MCF 10A (cell line): ENCODE measurements around the gene ARHGAP31. TPM values are rescaled to one million over a fixed set of nuclear protein-coding genes. Genes with fewer than 3 reads are reported as not detected.

Experiments used
- BruUV-seq: library from RNA; stranded (reverse); fragments of 400-500 nt; replicated peaks from 2 replicates; lab custom pipeline; 2021; lab: Mats Ljungman, UMichigan
- CTCF ChIA-PET: fragments of 300-600 bp; sonication (Branson Sonifier 250); formaldehyde crosslinking; extraction: SDS; loops from one replicate; lab custom pipeline; 2021; ENCODE audit warnings: antibody characterized with exemption, inconsistent platforms; lab: Yijun Ruan, JAX
- POLR2A ChIA-PET: fragments of 300-600, 350-650 bp; sonication (Branson Sonifier 250); formaldehyde crosslinking; extraction: SDS; loops from one replicate; lab custom pipeline; 2020; ENCODE audit warnings: antibody characterized with exemption, inconsistent platforms; lab: Yijun Ruan, JAX
- DNase-seq: peaks from one replicate; pipeline ENCODE4 v3.0.0-alpha.2; 2018; ENCODE audit not compliant: unreplicated experiment
- H3K27ac Mint-ChIP-seq: one replicate; pipeline ENCODE4 v1.8.0; 2022; ENCODE audit warnings: mild to moderate bottlenecking, low read depth, mixed read lengths; ENCODE audit not compliant: unreplicated experiment
- H3K27me3 Mint-ChIP-seq: one replicate; pipeline ENCODE4 v1.8.0; 2022; ENCODE audit warnings: mixed read lengths; ENCODE audit not compliant: insufficient read depth, unreplicated experiment
- H3K36me3 Mint-ChIP-seq: one replicate; pipeline ENCODE4 v1.8.0; 2022; ENCODE audit warnings: mild to moderate bottlenecking, moderate library complexity, mixed read lengths; ENCODE audit not compliant: insufficient read depth, unreplicated experiment
- H3K4me1 Mint-ChIP-seq: one replicate; pipeline ENCODE4 v1.8.0; 2022; ENCODE audit warnings: mixed read lengths; ENCODE audit not compliant: insufficient read depth, unreplicated experiment
- H3K4me3 Mint-ChIP-seq: one replicate; pipeline ENCODE4 v1.8.0; 2022; ENCODE audit warnings: mild to moderate bottlenecking, moderate library complexity, mixed read lengths; ENCODE audit not compliant: unreplicated experiment
- H3K9me3 Mint-ChIP-seq: one replicate; pipeline ENCODE4 v1.8.0; 2022; ENCODE audit warnings: mixed read lengths; ENCODE audit not compliant: unreplicated experiment
- intact Hi-C: fragments of 100-400 bp; cut with micrococcal nuclease; formaldehyde crosslinking; loops from 2 replicates; pipeline ENCODE4 v1.14.1; 2022
- total RNA-seq: library from RNA; stranded (reverse); gene quantifications from 2 replicates; pipeline ENCODE4 v1.2.3, GENCODE V29; 2022
- TF ChIP-seq, protein P1 (sequence below): fragments of 200-600 bp; IDR thresholded peaks from one replicate; pipeline ENCODE4 v1.8.0; 2022; ENCODE audit warnings: antibody characterized with exemption, mild to moderate bottlenecking; ENCODE audit not compliant: unreplicated experiment

Gene ARHGAP31
- total RNA-seq, 1 experiment from 2014 or later, result 4.4 TPM

DNA sequence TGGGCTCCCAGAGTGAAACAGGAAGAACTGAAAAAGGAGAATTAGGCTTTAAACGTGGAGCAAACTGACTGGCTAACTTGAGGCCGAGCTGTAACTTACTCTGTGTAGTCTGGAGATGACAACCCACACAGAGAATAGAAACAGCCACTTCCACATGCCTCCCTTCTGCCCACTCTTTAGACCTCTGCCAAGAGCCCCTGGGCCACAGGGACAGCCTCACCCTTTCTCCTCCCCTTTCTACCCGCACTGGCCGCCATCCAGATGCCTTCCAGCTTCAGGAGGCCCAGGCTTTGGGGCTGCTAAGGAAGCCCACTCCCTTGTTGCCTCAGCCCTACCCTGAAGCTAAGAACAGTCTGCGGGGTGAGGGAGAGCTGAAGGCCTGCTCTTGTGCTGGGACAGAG lies 6.8 kb downstream of the ARHGAP31 start:
- Mint-ChIP-seq H3K4me3 (no peak overlapping the region), H3K27ac (peak overlapping the region; percentile 64), H3K27me3 (no peaks in the 10 kb centered on the region), H3K36me3 (peaks cover 6% of the 10 kb centered on the region), H3K9me3 (no peaks in the 10 kb centered on the region), H3K4me1 (peaks cover 41% of the 10 kb centered on the region)
- BruUV-seq, result no TSS peak
- POLR2A ChIA-PET, result interaction anchor here (3.8 kb wide), 1 partner anchor 21 kb away, joined by 17 read pairs; no protein-coding TSS in a partner anchor
- DNase-seq, result peak; percentile 42
- intact Hi-C loops, result no loop called here
- CTCF ChIA-PET, result interaction anchor here (0.7 to 1.2 kb wide), 3 partner anchors 26 to 827 kb away, joined by 3 to 4 read pairs (median 3); no protein-coding TSS in a partner anchor
- TF ChIP-seq, protein P1, sequence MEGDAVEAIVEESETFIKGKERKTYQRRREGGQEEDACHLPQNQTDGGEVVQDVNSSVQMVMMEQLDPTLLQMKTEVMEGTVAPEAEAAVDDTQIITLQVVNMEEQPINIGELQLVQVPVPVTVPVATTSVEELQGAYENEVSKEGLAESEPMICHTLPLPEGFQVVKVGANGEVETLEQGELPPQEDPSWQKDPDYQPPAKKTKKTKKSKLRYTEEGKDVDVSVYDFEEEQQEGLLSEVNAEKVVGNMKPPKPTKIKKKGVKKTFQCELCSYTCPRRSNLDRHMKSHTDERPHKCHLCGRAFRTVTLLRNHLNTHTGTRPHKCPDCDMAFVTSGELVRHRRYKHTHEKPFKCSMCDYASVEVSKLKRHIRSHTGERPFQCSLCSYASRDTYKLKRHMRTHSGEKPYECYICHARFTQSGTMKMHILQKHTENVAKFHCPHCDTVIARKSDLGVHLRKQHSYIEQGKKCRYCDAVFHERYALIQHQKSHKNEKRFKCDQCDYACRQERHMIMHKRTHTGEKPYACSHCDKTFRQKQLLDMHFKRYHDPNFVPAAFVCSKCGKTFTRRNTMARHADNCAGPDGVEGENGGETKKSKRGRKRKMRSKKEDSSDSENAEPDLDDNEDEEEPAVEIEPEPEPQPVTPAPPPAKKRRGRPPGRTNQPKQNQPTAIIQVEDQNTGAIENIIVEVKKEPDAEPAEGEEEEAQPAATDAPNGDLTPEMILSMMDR, result no peak

- Mint-ChIP-seq H3K4me3 (no peak overlapping the region), H3K36me3 (peaks cover 6% of the 10 kb centered on the region), H3K27ac (peak overlapping the region; percentile 64), H3K27me3 (no peaks in the 10 kb centered on the region), H3K9me3 (no peaks in the 10 kb centered on the region), H3K4me1 (peaks cover 39% of the 10 kb centered on the region)
- BruUV-seq, result no TSS peak
- TF ChIP-seq, protein P1, result no peak
- DNase-seq, result no peak
- intact Hi-C loops, result no loop called here
- CTCF ChIA-PET, result interaction anchor here (0.6 to 0.8 kb wide), 3 partner anchors 26 to 826 kb away, joined by 3 read pairs; no protein-coding TSS in a partner anchor
- POLR2A ChIA-PET, result interaction anchor here (3.8 kb wide), 1 partner anchor 20 kb away, joined by 17 read pairs; no protein-coding TSS in a partner anchor
These were observed 7.5 kb downstream of the ARHGAP31 start for GRCh38 chr3:119301662-119302061.

- H3K27ac Mint-ChIP-seq, result no peak overlapping the region
- peaks cover 39% of the 10 kb centered on the region for H3K4me1 Mint-ChIP-seq
- no peak for DNase-seq
- H3K27me3 Mint-ChIP-seq, result no peaks in the 10 kb centered on the region
- H3K4me3 Mint-ChIP-seq, result no peak overlapping the region
- ChIA-PET POLR2A (interaction anchor here (2.1 kb wide), 1 partner anchor 19 kb away, joined by 7 read pairs; no protein-coding TSS in a partner anchor), CTCF (interaction anchor here (0.8 to 1.1 kb wide), 2 partner anchors 486 to 587 kb away, joined by 3 read pairs; no protein-coding TSS in a partner anchor)
- H3K36me3 Mint-ChIP-seq, result no peaks in the 10 kb centered on the region
- TF ChIP-seq, protein P1, result no peak
- no TSS peak for BruUV-seq
- intact Hi-C loops, result no loop called here
- no peaks in the 10 kb centered on the region for H3K9me3 Mint-ChIP-seq
These were observed 8.7 kb downstream of the ARHGAP31 start for GRCh38 chr3:119302697-119303551.

DNA sequence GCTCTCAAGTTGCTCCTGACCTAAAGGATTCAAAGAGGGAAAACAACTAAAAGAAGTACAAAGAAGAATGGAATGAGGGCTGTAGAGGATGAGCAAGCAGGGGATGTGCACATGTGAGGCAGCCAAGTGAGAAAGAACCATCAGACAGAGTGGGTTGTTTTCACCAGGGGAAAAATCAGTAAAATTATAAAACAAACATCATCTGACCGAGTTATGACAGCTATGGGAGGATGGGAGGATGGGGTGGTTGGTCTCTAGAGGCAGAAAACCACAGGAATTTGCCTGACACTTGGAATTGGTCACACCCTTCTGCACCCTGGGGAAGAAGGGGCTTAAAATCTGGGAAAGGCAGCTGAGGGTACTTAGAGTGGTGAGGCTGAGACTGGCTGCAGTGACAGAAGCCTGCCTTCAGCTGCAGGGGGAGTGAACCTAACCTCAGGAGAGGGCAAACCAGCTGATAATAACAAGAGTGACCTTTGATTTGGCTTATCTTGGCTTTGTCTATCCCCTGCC lies 10.1 kb downstream of the ARHGAP31 start:
- Mint-ChIP-seq H3K4me3 (no peak overlapping the region), H3K9me3 (no peaks in the 10 kb centered on the region), H3K27me3 (no peaks in the 10 kb centered on the region), H3K36me3 (peaks cover 5% of the 10 kb centered on the region), H3K27ac (no peak overlapping the region), H3K4me1 (peaks cover 39% of the 10 kb centered on the region)
- TF ChIP-seq, protein P1, result no peak
- CTCF ChIA-PET, result no interaction called here
- POLR2A ChIA-PET, result interaction anchor here (1.0 to 2.1 kb wide), 2 partner anchors 12 to 18 kb away, joined by 3 to 7 read pairs; no protein-coding TSS in a partner anchor
- intact Hi-C loops, result no loop called here
- no TSS peak for BruUV-seq
- DNase-seq, result peak; percentile 48
